ENCODE results near the gene TMEM117. TPM values are rescaled to one million over a fixed set of nuclear protein-coding genes. Genes with fewer than 3 reads are reported as not detected.

TMEM117 gene
- total RNA-seq, 6 experiments from 2014 or later, result 2.4 to 15.3 (median 3.1) TPM

DNA sequence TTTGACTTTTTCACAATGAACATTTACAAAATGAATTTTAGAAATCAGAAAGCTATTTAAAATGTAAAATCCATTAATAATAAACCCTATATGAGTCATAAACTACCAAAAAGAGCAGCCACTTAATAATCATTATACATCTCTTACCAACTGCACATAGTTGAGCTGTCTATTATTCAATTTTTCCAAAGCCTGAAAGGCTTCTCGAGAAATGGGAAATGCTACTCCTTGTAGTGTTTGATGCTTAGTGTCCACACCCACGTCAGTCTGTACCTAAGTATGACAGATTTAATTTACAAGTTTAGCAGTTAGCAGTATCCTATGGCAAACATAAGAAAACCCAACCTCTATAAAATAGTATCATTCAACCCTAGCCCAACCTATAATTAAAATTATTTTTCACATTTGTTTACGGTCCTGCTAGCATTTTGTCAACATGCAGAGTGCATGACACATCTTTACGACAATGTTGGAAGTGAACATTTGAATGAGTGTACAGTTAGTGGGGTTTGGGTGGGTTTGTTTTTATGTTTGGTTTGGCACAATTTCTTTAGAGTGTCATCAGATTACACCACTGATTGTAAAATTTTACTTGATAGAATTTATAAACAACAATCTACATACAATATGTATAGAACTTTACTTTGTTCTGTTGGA is 38.2 kb upstream of the TMEM117 start:
- 96% methylated on average over 4 of the region's 4 CpGs for WGBS (ENCODE audit: insufficient coverage, low coverage, low lambda C conversion rate, missing lambda C conversion rate)
- Histone ChIP-seq H3K36me3 (peaks cover 4 to 73% (median 28%) of the 10 kb centered on the region in 4 donors), H3K4me3 (no peak overlapping the region), H3K27ac (no peak overlapping the region), H3K27me3 (no peaks in the 10 kb centered on the region), H3K4me1 (peaks cover 0 to 6% (median 0%) of the 10 kb centered on the region in 4 donors), H3K9me3 (no peaks in the 10 kb centered on the region)
- no peak for DNase-seq
- intact Hi-C loops (cut with DNase I), result no loop called here
- no peak for ATAC-seq
- TF ChIP-seq, protein P1, sequence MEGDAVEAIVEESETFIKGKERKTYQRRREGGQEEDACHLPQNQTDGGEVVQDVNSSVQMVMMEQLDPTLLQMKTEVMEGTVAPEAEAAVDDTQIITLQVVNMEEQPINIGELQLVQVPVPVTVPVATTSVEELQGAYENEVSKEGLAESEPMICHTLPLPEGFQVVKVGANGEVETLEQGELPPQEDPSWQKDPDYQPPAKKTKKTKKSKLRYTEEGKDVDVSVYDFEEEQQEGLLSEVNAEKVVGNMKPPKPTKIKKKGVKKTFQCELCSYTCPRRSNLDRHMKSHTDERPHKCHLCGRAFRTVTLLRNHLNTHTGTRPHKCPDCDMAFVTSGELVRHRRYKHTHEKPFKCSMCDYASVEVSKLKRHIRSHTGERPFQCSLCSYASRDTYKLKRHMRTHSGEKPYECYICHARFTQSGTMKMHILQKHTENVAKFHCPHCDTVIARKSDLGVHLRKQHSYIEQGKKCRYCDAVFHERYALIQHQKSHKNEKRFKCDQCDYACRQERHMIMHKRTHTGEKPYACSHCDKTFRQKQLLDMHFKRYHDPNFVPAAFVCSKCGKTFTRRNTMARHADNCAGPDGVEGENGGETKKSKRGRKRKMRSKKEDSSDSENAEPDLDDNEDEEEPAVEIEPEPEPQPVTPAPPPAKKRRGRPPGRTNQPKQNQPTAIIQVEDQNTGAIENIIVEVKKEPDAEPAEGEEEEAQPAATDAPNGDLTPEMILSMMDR (IDR thresholded peaks at IDR 0.05), result peak in 1 of 4 donors; percentile 4
- TF ChIP-seq POLR2A (IDR thresholded peaks at IDR 0.05), result no peak

DNA sequence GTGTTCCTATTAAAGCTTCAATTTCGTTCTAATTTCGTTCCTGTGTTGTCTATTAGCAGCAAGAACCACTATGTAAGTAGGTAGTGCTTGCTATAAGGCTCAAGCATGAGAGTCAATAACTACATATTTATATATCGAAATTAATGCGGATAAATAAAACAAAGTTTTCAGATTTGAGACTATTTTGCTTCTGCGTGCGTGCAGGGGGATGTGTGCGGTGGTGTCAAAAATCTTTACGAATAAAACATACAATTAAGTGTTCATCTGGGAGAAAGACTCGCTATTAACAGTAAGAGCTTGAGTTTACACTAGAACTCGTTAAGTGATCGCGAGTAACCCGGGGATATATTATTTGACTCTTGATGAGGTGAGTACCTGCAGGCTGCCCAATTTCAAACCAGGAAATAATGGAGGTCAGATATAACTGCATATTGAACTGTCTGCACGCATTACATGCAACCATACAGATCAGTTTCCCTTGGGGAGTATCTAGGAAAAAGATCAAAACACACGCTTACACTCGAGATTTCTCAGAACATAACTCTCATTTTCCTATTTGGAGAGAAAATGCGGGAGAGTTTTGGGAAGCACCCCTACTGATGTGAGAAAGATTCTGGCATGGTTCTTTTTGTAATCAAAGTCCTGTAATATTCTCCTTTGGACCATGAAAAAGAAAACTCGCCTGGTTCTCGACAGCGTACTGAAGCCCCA is 30.6 kb upstream of the TMEM117 start:
- TF ChIP-seq, protein P1 (IDR thresholded peaks at IDR 0.05), result no peak
- TF ChIP-seq POLR2A (IDR thresholded peaks at IDR 0.05), result no peak
- DNase-seq (no peak), ATAC-seq (peak in 3 of 4 donors; percentile 2 to 29 (median 10))
- Histone ChIP-seq H3K27ac (peak overlapping the region; percentile 90 to 96 (median 95)), H3K36me3 (peaks cover 0 to 27% (median 3%) of the 10 kb centered on the region in 4 donors), H3K27me3 (no peaks in the 10 kb centered on the region), H3K4me1 (peaks cover 0 to 16% (median 3%) of the 10 kb centered on the region in 4 donors), H3K4me3 (peak overlapping the region; percentile 84 to 91 (median 84)), H3K9me3 (no peaks in the 10 kb centered on the region)
- 4% methylated on average over 20 of the region's 20 CpGs for WGBS (ENCODE audit: insufficient coverage, low coverage, low lambda C conversion rate, missing lambda C conversion rate)
- intact Hi-C loops (cut with DNase I), result no loop called here

DNA sequence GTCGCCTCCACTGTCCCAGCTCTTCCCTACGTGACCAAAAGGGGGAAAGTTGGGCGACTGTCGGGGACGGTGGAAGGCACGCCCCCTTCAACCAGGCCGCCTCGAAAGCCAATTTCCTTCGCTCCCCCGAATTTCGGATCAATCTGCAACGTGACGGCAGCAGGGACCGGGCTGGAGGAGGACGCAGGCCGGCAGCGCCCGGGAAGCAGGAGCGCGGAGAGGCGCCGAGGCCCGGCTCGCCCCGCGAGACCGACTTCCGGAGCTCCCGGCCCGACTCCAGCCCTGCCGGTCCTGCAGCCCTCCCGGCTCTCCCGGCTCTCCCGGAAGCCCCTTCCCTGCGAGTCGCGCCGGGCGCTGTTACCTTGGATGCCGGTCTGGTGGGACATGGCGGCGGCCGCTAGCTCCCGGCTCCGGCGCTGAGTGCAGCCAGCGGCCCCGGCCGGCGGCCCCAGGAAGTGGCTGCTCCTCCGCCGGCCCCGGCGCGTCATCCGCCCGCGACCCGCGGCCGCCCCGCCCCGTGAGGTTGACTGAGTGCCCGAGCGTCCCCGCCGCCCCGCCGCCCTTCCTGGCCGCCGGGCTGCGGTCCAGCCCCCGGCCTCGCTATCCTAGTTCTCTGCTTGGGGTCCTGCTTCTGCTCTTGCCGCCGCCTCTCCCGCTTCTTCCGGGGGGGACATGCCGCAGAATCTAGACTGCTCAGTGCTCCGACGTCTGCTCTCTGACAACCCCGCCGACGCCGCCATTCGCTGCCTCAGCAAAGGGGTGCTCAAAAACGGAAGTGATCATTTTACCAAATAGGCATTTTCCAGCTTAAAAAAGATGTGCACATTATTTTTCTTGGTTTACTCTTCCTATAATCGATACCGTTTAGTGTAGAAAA is 29.8 kb upstream of the TMEM117 start, which contains the start of gene TWF1:
TSS of gene TWF1 (minus strand) at position 458 of the 877 bp plus-strand sequence. CDS start at position 386, 72 bp downstream.
- DNase-seq (peak; percentile 90 to 92 (median 91)), ATAC-seq (peak; percentile 98 to 99 (median 98))
- intact Hi-C loops (cut with DNase I), result no loop called here
- TF ChIP-seq, protein P1 (IDR thresholded peaks at IDR 0.05), result peak in 3 of 4 donors; percentile 8 to 27 (median 17)
- TF ChIP-seq POLR2A (IDR thresholded peaks at IDR 0.05), result peak; percentile 92
- H3K4me1 ChIP-seq, result peaks cover 0 to 16% (median 3%) of the 10 kb centered on the region in 4 donors
- peak within 1 kb of the TSS; percentile 84 to 91 (median 84) for H3K4me3 ChIP-seq
- H3K9me3 ChIP-seq, result no peaks in the 10 kb centered on the region
- H3K27me3 ChIP-seq, result no peaks in the 10 kb centered on the region
- 1% methylated on average over 18 of the region's 89 CpGs for WGBS (ENCODE audit: insufficient coverage, low coverage, low lambda C conversion rate, missing lambda C conversion rate)
- peak within 1 kb of the TSS; percentile 90 to 96 (median 95) for H3K27ac ChIP-seq
- peaks cover 0 to 19% (median 0%) of the 10 kb centered on the region in 4 donors for H3K36me3 ChIP-seq

DNA sequence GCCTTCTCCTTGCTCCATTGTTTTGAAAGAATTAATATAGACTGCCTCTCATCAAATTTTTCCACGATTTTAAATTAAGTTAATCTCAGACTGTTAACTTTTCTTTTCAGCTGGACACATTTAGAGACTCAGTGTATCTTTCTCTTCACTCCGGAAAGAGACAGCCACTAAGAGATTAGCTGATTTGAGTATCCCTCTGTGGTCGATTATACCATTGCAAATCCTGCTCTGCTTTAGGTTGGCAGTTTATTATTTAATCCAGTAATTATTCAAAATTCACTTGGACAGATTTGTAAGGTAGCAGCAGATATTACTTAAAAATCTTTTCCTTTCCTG is 29.2 kb upstream of the TMEM117 start:
- TF ChIP-seq POLR2A (IDR thresholded peaks at IDR 0.05), result no peak
- TF ChIP-seq, protein P1 (IDR thresholded peaks at IDR 0.05), result no peak
- Histone ChIP-seq H3K27ac (peak overlapping the region; percentile 90 to 96 (median 95)), H3K4me3 (peak overlapping the region; percentile 84 to 91 (median 84)), H3K27me3 (no peaks in the 10 kb centered on the region), H3K9me3 (no peaks in the 10 kb centered on the region), H3K4me1 (peaks cover 0 to 16% (median 3%) of the 10 kb centered on the region in 4 donors), H3K36me3 (peaks cover 0 to 13% (median 0%) of the 10 kb centered on the region in 4 donors)
- WGBS (ENCODE audit: insufficient coverage, low coverage, low lambda C conversion rate, missing lambda C conversion rate), result 1% methylated on average over 3 of the region's 3 CpGs
- ATAC-seq (no peak), DNase-seq (no peak)
- intact Hi-C loops (cut with DNase I), result no loop called here
